BJ (cell line): Measurements from ENCODE around the gene PI4KA. TPM values are rescaled to one million over a fixed set of nuclear protein-coding genes. Genes with fewer than 3 reads are reported as not detected.

Experiments
- CTCF ChIA-PET: fragments of 350-600 bp; formaldehyde crosslinking; extraction: SDS; loops from one replicate; lab custom pipeline; 2021; ENCODE audit warnings: antibody characterized with exemption, inconsistent platforms; lab: Yijun Ruan, JAX
- POLR2A ChIA-PET: fragments of 300-600 bp; sonication (Branson Sonifier 250); formaldehyde crosslinking; extraction: SDS; loops from one replicate; lab custom pipeline; 2021; ENCODE audit warnings: antibody characterized with exemption; lab: Charles Lee
- DNase-seq: peaks from one replicate; pipeline ENCODE4 v3.0.0-alpha.2; 2011; ENCODE audit warnings: low read depth
- H3K27me3 ChIP-seq: 2 replicates; pipeline ENCODE4 v1.6.0; 2011; ENCODE audit warnings: low read length; ENCODE audit not compliant: control insufficient read depth, insufficient read depth
- H3K36me3 ChIP-seq: 2 replicates; pipeline ENCODE4 v1.5.1; 2011; ENCODE audit warnings: low read length; ENCODE audit not compliant: control insufficient read depth, insufficient read depth
- H3K4me3 ChIP-seq: 2 replicates; pipeline ENCODE4 v1.5.1; 2011; ENCODE audit warnings: low read depth, mild to moderate bottlenecking, control low read depth, low read length
- CTCF ChIP-seq: IDR thresholded peaks from 2 replicates; pipeline ENCODE4 v1.5.1; 2011; ENCODE audit warnings: low read depth, mild to moderate bottlenecking, control low read depth, inconsistent platforms, low read length, moderate library complexity; ENCODE audit not compliant: insufficient read depth
- polyA plus RNA-seq: library from polyadenylated mRNA; depleted of rRNA; stranded (reverse); fragments of >200 nt; gene quantifications from 2 replicates; pipeline ENCODE4 v1.2.3, GENCODE V29; 2011

Gene PI4KA
- polyA plus RNA-seq, 1 experiment: 34.2 TPM

GRCh38 chr22:20869234-20869633 lies 10.6 kb upstream of the PI4KA start:
- DNase-seq: no peak
- CTCF ChIA-PET: interaction anchor here (0.9 to 2.6 kb wide), 3 partner anchors 12 to 21 kb away, joined by 3 to 11 read pairs (median 3); no protein-coding TSS in a partner anchor

GRCh38 chr22:20868025-20868962 lies 9.7 kb upstream of the PI4KA start:
- no peak for DNase-seq
- CTCF ChIA-PET: interaction anchor here (0.7 to 2.6 kb wide), 4 partner anchors 13 to 64 kb away, joined by 3 to 11 read pairs (median 3); no protein-coding TSS in a partner anchor
- no peak overlapping the region for H3K4me3 ChIP-seq
- no peak for TF ChIP-seq CTCF
- POLR2A ChIA-PET: interaction anchor here (0.5 to 0.6 kb wide), 2 partner anchors 53 to 294 kb away, joined by 3 to 8 read pairs; no protein-coding TSS in a partner anchor
- no peaks in the 10 kb centered on the region for H3K27me3 ChIP-seq
- H3K36me3 ChIP-seq: peaks cover 2% of the 10 kb centered on the region; the same call in 1 of the 2 replicates

More at GRCh38 chr22:20869234-20869633, 10.6 kb upstream of the PI4KA start:
- Histone ChIP-seq H3K36me3 (peaks cover 2% of the 10 kb centered on the region; the same call in 1 of the 2 replicates), H3K27me3 (no peaks in the 10 kb centered on the region), H3K4me3 (no peak overlapping the region)
- no peak for TF ChIP-seq CTCF
- POLR2A ChIA-PET: interaction anchor here (0.6 kb wide), 1 partner anchor 53 kb away, joined by 8 read pairs; no protein-coding TSS in a partner anchor

GRCh38 chr22:20867179-20868024 lies 8.8 kb upstream of the PI4KA start:
- POLR2A ChIA-PET: no interaction called here
- CTCF ChIA-PET: interaction anchor here (0.7 to 2.6 kb wide), 4 partner anchors 13 to 64 kb away, joined by 3 to 11 read pairs (median 3); no protein-coding TSS in a partner anchor
- Histone ChIP-seq H3K4me3 (no peak overlapping the region), H3K36me3 (peaks cover 2% of the 10 kb centered on the region; the same call in 1 of the 2 replicates), H3K27me3 (no peaks in the 10 kb centered on the region)
- DNase-seq: no peak
- no peak for TF ChIP-seq CTCF

- CTCF ChIA-PET: interaction anchor here (1.2 to 2.0 kb wide), 3 partner anchors 14 to 63 kb away, joined by 3 to 11 read pairs (median 3); no protein-coding TSS in a partner anchor
- no peak for DNase-seq
- no peak for TF ChIP-seq CTCF
These were observed 8.1 kb upstream of the PI4KA start for GRCh38 chr22:20866736-20867135.

More at GRCh38 chr22:20866736-20867135, 8.1 kb upstream of the PI4KA start:
- Histone ChIP-seq H3K27me3 (no peaks in the 10 kb centered on the region), H3K4me3 (no peak overlapping the region), H3K36me3 (peaks cover 2% of the 10 kb centered on the region; the same call in 1 of the 2 replicates)
- POLR2A ChIA-PET: no interaction called here
